ENCODE results near the gene ARHGAP35. TPM values are rescaled to one million over a fixed set of nuclear protein-coding genes. Genes with fewer than 3 reads are reported as not detected.

Gene ARHGAP35
- total RNA-seq, 1 donor from 2014 or later, result 71.1 TPM

GRCh38 chr19:46872967-46873366 is 12.2 kb downstream of the ARHGAP35 start:
- H3K4me3 Mint-ChIP-seq (ENCODE audit: unreplicated experiment), result no peak overlapping the region
- TF ChIP-seq CTCF (IDR thresholded peaks at IDR 0.05; ENCODE audit: unreplicated experiment), result no peak
- H3K9me3 Mint-ChIP-seq (ENCODE audit: unreplicated experiment), result no peaks in the 10 kb centered on the region
- H3K36me3 Mint-ChIP-seq (ENCODE audit: low read depth, unreplicated experiment), result no peaks in the 10 kb centered on the region
- no peak for DNase-seq (ENCODE audit: low spot score)
- H3K27me3 Mint-ChIP-seq (ENCODE audit: unreplicated experiment), result no peaks in the 10 kb centered on the region
- H3K27ac Mint-ChIP-seq (ENCODE audit: unreplicated experiment), result no peak overlapping the region
- peaks cover 4% of the 10 kb centered on the region for H3K4me1 Mint-ChIP-seq (ENCODE audit: unreplicated experiment)

DNA sequence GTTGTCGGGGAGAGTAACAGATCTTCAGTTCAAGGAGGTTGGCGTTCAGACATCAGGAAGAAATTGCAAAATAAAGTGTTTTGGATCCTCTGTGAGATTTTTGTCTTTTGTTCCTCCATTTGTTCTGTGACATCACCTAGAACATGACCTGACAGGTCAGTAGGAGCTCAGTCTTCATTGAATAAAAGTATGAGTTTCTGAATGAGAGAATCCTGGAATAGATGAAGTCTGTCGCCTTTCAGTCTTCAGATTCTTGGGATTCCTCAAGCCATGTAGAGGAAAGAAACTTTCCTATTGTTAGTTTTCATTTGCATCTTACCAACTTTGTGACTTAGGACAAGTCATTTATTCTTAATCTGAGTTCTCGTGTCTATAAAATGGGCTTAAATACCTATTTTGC is 14.4 kb downstream of the ARHGAP35 start:
- no peak overlapping the region for H3K4me3 Mint-ChIP-seq (ENCODE audit: unreplicated experiment)

DNA sequence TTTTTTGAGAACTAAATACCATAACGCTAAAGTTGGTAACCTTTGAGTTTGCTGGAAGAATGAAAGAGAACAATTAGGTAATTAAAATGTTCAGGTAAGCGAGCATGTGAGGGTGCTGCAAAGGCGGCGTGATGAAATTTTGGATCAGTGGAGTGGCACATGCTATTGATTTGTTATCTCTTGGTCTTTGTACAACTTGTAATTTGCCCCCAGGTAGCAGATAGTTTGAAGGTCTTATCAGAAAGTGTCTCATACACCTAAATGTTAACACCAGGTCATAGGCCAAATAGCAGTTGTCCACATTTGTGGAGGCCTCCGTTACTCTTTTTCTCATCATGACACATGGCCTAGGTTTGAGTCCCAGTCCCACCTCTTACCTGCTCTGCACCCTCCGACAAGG is 14.9 kb downstream of the ARHGAP35 start:
- DNase-seq (ENCODE audit: low spot score), result no peak
- H3K27me3 Mint-ChIP-seq (ENCODE audit: unreplicated experiment), result no peaks in the 10 kb centered on the region
- no peak for TF ChIP-seq CTCF (IDR thresholded peaks at IDR 0.05; ENCODE audit: unreplicated experiment)
- no peaks in the 10 kb centered on the region for H3K9me3 Mint-ChIP-seq (ENCODE audit: unreplicated experiment)
- peak overlapping the region; percentile 15 for H3K27ac Mint-ChIP-seq (ENCODE audit: unreplicated experiment)
- no peak overlapping the region for H3K4me3 Mint-ChIP-seq (ENCODE audit: unreplicated experiment)
- no peaks in the 10 kb centered on the region for H3K36me3 Mint-ChIP-seq (ENCODE audit: low read depth, unreplicated experiment)
- peaks cover 4% of the 10 kb centered on the region for H3K4me1 Mint-ChIP-seq (ENCODE audit: unreplicated experiment)

More for the DNA sequence above, 14.4 kb downstream of the ARHGAP35 start:
- H3K27me3 Mint-ChIP-seq (ENCODE audit: unreplicated experiment), result no peaks in the 10 kb centered on the region
- peaks cover 4% of the 10 kb centered on the region for H3K4me1 Mint-ChIP-seq (ENCODE audit: unreplicated experiment)
- H3K9me3 Mint-ChIP-seq (ENCODE audit: unreplicated experiment), result no peaks in the 10 kb centered on the region
- H3K36me3 Mint-ChIP-seq (ENCODE audit: low read depth, unreplicated experiment), result no peaks in the 10 kb centered on the region
- no peak for TF ChIP-seq CTCF (IDR thresholded peaks at IDR 0.05; ENCODE audit: unreplicated experiment)
- H3K27ac Mint-ChIP-seq (ENCODE audit: unreplicated experiment), result peak overlapping the region; percentile 67
- DNase-seq (ENCODE audit: low spot score), result no peak

DNA sequence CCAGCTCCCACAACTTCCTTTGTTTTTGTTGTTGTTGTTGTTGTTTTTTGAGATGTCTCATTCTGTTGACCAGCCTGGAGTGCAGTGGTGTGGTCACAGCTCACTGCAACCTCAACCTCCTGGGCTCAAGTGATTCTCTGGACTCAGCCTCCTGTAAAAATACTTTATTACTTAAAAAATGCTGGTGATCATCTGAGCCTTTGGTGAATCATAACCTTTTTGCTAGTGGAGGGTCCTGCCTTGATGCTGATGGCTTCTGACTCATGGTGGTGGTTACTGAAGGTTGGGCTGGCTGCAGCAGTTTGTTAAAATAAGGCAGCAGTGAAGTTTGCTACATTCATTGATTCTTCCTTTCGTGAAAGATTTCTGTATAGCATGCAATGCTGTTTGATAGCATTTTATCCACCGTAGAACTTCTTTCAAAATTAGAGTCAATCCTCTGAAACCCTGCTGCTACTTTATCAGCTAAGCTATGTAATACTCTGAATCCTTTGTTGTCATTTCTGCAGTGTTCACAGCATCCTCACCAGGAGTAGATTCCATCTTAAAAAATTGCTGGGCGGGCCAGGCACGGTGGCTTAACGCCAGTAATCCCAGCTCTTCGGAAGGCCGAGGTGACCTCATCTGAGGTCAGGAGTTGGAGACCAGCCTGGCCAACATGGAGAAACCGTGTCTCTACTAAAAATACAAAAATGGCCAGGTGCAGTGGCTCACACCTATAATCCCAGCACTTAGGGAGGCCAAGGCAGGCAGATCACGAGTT is 18.0 kb downstream of the ARHGAP35 start:
- Mint-ChIP-seq H3K36me3 (ENCODE audit: low read depth, unreplicated experiment) (no peaks in the 10 kb centered on the region), H3K4me1 (ENCODE audit: unreplicated experiment) (peaks cover 7% of the 10 kb centered on the region), H3K4me3 (ENCODE audit: unreplicated experiment) (no peak overlapping the region), H3K27ac (ENCODE audit: unreplicated experiment) (no peak overlapping the region), H3K9me3 (ENCODE audit: unreplicated experiment) (no peaks in the 10 kb centered on the region), H3K27me3 (ENCODE audit: unreplicated experiment) (no peaks in the 10 kb centered on the region)
- no peak for TF ChIP-seq CTCF (IDR thresholded peaks at IDR 0.05; ENCODE audit: unreplicated experiment)
- no peak for DNase-seq (ENCODE audit: low spot score)

DNA sequence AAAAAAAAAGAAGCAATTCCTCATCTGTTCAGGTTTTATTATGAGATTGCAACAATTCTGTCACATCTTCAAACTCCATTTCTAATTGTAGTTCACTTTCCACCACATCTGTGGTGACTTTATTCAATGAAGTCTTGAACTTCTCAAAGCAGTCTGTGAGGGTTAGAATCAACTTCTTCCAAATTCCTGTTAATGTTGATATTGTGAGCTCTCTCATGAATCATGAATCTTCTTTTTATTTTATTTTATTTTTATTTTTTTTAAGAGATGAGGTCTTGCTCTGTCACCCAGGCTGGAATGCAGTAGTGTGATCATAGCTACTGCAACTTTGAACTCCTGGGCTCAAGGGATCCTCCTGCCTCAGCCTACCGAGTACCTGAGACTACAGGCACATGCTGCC is 19.6 kb downstream of the ARHGAP35 start:
- Mint-ChIP-seq H3K36me3 (ENCODE audit: low read depth, unreplicated experiment) (no peaks in the 10 kb centered on the region), H3K4me1 (ENCODE audit: unreplicated experiment) (peaks cover 3% of the 10 kb centered on the region), H3K27ac (ENCODE audit: unreplicated experiment) (no peak overlapping the region), H3K4me3 (ENCODE audit: unreplicated experiment) (no peak overlapping the region), H3K27me3 (ENCODE audit: unreplicated experiment) (no peaks in the 10 kb centered on the region), H3K9me3 (ENCODE audit: unreplicated experiment) (no peaks in the 10 kb centered on the region)
- no peak for DNase-seq (ENCODE audit: low spot score)
- no peak for TF ChIP-seq CTCF (IDR thresholded peaks at IDR 0.05; ENCODE audit: unreplicated experiment)

Data from endothelial cell (in vitro differentiated cells).